Measurements from ENCODE around the gene SDC4. TPM values are rescaled to one million over a fixed set of nuclear protein-coding genes. Genes with fewer than 3 reads are reported as not detected.

The SDC4 gene
- total and polyA plus RNA-seq, 10 of the 15 experiments (the other 5 are each of a cell fraction or from before 2014, with no cell fraction given), result 0.52 to 11.3 (median 1.4) TPM

GRCh38 chr20:45362804-45363610 is 14.8 kb upstream of the SDC4 start, which contains the start of gene SYS1 (continued):
- peak; percentile 86 for TF ChIP-seq ZBTB40 (IDR thresholded peaks at IDR 0.05; ENCODE audit: borderline replicate concordance)
- TF ChIP-seq IRF3 (IDR thresholded peaks at IDR 0.05), result 0 out of 2 replicates have a peak, but pooled peaks have one; percentile 19
- TF ChIP-seq STAT1 (conservative IDR thresholded peaks at IDR 0.05), result peak; percentile 71
- peak; percentile 51; the same call in 1 of the 2 replicates for TF ChIP-seq ASH2L (IDR thresholded peaks at IDR 0.05; ENCODE audit: borderline replicate concordance, low read depth)
- TF ChIP-seq SPI1 (IDR thresholded peaks at IDR 0.05; ENCODE audit: borderline replicate concordance, insufficient read depth, low read depth, low read length), result peak; percentile 55; the same call in 1 of the 2 replicates
- TF ChIP-seq HDGF (IDR thresholded peaks at IDR 0.05), result peak; percentile 88; the same call in 1 of the 2 replicates
- peak; percentile 71 for TF ChIP-seq MEF2B (IDR thresholded peaks at IDR 0.05; ENCODE audit: partially characterized antibody, poor library complexity, severe bottlenecking)
- TF ChIP-seq EED (IDR thresholded peaks at IDR 0.05; ENCODE audit: low read depth), result peak; percentile 51; the same call in 1 of the 2 replicates
- peak; percentile 74 for TF ChIP-seq SKIL (IDR thresholded peaks at IDR 0.05; ENCODE audit: low read depth, poor library complexity, severe bottlenecking)
- peak; percentile 99 for TF ChIP-seq BMI1 (IDR thresholded peaks at IDR 0.05; ENCODE audit: borderline replicate concordance)
- TF ChIP-seq PBX3 (IDR thresholded peaks at IDR 0.05; ENCODE audit: insufficient replicate concordance, low read depth, low read length), result peak; percentile 23
- TF ChIP-seq RCOR1 (conservative IDR thresholded peaks at IDR 0.05; ENCODE audit: low read depth, low read length), result 0 out of 2 replicates have a peak, but pooled peaks have one; percentile 40
- TF ChIP-seq CHD1 (IDR thresholded peaks at IDR 0.05; ENCODE audit: low read depth, low read length), result peak; percentile 95
- TF ChIP-seq ATF7 (IDR thresholded peaks at IDR 0.05; ENCODE audit: low read depth), result peak; percentile 98
- peak; percentile 82; the same call in 1 of the 2 replicates for TF ChIP-seq GATAD2B (conservative IDR thresholded peaks at IDR 0.05; ENCODE audit: low read depth)
- TF ChIP-seq ZNF24 (IDR thresholded peaks at IDR 0.05), result 0 out of 2 replicates have a peak, but pooled peaks have one; percentile 36
- peak; percentile 90 for TF ChIP-seq POLR2AphosphoS5 (IDR thresholded peaks at IDR 0.05; ENCODE audit: low read length)
- TF ChIP-seq CHD2 (IDR thresholded peaks at IDR 0.05; ENCODE audit: borderline replicate concordance, low read depth, low read length), result no peak; the same call in 1 of the 2 replicates
- peak; percentile 91 for TF ChIP-seq PKNOX1 (IDR thresholded peaks at IDR 0.05)

All from GM12878 (cell line).